ENCODE measurements around the gene CFAP299.

The CFAP299 gene

DNA sequence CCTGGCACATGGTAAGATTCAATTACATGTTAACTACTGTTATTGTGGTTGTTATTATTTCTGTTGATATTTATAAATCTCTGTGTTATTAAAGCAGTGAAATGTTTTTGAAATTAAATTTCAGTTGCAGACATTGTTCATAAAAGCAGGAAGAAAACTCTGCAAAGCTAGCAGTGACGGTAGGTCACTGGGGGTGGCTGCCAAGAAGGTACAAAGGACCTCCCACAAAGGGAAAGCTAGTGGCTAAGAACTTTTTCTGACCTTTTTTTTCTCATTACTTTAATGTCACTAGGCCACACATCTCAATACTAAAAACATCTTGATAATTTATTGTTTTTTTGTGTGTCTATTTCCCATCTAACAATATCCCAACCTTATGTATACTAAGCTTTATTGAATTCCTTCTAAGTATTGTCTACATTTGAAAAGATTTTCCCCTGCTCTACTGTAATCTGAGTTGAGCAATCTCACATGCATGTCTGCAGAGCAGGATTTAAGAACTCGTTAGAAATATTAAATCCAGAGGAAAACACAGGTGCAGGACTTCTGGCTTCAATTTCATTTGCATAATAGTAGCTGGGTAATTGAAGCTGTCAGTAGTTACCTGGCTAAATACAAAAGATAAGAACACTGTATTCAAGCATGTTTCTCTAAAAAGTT lies 197.3 kb downstream of the CFAP299 start:
- DNase-seq (ENCODE audit: low read depth) = no peak
- H3K4me3 ChIP-seq (ENCODE audit: control insufficient read depth, low read depth, low read length) = no peak overlapping the region
- TF ChIP-seq, protein P1, sequence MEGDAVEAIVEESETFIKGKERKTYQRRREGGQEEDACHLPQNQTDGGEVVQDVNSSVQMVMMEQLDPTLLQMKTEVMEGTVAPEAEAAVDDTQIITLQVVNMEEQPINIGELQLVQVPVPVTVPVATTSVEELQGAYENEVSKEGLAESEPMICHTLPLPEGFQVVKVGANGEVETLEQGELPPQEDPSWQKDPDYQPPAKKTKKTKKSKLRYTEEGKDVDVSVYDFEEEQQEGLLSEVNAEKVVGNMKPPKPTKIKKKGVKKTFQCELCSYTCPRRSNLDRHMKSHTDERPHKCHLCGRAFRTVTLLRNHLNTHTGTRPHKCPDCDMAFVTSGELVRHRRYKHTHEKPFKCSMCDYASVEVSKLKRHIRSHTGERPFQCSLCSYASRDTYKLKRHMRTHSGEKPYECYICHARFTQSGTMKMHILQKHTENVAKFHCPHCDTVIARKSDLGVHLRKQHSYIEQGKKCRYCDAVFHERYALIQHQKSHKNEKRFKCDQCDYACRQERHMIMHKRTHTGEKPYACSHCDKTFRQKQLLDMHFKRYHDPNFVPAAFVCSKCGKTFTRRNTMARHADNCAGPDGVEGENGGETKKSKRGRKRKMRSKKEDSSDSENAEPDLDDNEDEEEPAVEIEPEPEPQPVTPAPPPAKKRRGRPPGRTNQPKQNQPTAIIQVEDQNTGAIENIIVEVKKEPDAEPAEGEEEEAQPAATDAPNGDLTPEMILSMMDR (conservative IDR thresholded peaks at IDR 0.05; ENCODE audit: control insufficient read depth, insufficient read depth, low read depth, low read length) = no peak

DNA sequence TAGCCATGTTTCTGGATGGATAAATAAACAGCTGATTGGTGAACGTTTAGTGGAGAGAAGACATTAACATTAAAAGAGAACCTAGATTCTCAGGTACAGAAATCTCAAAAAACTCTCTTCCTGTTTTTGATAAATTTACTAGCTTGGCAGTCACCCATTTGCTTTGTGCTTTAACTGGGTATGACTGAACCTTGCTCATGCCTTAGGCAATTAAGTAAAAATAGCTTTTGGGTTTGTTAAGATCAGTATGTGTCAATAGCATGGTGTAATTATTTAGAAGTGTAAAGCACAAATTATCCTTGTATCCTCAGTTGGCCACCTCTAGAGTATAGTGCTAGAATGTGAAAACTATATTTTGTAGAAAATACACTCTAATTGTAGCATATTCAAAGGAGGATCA lies 200.0 kb downstream of the CFAP299 start:
- H3K4me3 ChIP-seq (ENCODE audit: control insufficient read depth, low read depth, low read length) = no peak overlapping the region
- TF ChIP-seq, protein P1 (conservative IDR thresholded peaks at IDR 0.05; ENCODE audit: control insufficient read depth, insufficient read depth, low read depth, low read length) = no peak
- DNase-seq (ENCODE audit: low read depth) = no peak

DNA sequence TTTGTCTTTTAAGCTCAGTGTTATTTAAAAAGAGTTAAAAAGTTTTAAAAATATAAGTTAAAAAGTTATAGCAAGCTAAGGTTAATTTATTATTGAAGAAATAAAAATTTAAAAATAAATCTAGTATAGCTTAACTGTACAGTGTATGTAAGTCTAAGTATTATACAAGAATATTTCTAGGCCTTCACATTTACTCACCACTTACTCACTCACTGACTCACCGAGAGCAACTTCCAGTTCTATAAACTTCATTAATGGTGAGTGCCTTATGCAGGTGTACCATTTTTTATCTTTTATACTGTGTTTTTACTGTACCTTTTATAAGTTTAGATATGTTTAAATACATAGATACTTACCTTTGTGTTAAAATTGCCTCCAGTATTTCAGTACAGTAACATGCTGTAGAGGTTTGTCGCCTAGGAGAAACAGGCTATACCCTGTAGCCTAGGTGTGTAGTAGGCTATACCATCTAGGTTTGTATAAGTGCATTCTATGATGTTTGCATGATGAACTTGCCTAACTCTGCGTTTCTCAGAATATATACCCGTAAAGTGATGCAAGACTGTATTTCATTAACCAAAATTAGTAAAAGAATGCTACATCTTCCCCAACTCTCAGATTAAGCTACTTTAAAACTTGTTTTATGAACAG lies 202.9 kb downstream of the CFAP299 start:
- peak; percentile 53 for DNase-seq (ENCODE audit: low read depth)
- H3K4me3 ChIP-seq (ENCODE audit: control insufficient read depth, low read depth, low read length) = no peak overlapping the region
- TF ChIP-seq, protein P1 (conservative IDR thresholded peaks at IDR 0.05; ENCODE audit: control insufficient read depth, insufficient read depth, low read depth, low read length) = no peak

DNA sequence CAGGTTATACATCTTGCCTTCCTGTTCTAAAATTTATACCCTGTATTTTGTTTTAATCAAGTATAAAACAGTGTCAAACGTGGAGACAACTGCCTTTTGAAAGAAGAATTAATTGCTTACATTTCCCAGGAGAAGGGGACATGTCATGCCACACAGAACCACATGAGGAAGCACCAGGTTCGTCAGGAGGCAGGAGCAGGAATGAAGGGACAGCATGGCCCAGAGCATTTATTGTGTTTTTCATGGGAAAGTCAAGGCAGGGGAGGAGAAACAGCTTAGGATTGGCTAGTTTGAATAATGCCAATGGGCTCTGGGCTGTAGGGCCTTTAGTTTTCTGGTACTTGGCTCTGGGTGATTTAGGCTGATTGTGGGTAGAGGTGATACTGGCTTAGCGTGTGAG lies 203.7 kb downstream of the CFAP299 start:
- TF ChIP-seq, protein P1 (conservative IDR thresholded peaks at IDR 0.05; ENCODE audit: control insufficient read depth, insufficient read depth, low read depth, low read length) = no peak
- DNase-seq (ENCODE audit: low read depth) = no peak
- no peak overlapping the region for H3K4me3 ChIP-seq (ENCODE audit: control insufficient read depth, low read depth, low read length)

DNA sequence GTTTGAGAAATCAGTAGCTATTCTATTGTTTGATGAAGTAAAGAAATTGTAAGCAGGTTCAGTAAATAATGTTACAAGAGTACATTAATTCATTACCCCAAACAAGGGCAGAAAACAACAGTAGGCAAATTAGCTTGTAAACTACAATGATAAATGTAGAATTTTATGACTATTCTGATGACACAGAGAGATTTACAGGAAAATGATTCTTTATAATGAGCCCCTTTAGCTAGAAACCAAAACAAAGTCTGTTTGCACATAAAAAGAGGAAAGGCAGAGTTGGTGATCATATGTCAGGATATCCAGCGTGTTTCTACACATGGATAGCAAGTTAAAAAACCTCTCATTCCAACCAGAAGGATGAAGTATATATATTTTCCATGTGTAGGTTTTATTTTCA lies 204.8 kb downstream of the CFAP299 start:
- TF ChIP-seq, protein P1 (conservative IDR thresholded peaks at IDR 0.05; ENCODE audit: control insufficient read depth, insufficient read depth, low read depth, low read length) = no peak
- no peak for DNase-seq (ENCODE audit: low read depth)
- H3K4me3 ChIP-seq (ENCODE audit: control insufficient read depth, low read depth, low read length) = no peak overlapping the region

DNA sequence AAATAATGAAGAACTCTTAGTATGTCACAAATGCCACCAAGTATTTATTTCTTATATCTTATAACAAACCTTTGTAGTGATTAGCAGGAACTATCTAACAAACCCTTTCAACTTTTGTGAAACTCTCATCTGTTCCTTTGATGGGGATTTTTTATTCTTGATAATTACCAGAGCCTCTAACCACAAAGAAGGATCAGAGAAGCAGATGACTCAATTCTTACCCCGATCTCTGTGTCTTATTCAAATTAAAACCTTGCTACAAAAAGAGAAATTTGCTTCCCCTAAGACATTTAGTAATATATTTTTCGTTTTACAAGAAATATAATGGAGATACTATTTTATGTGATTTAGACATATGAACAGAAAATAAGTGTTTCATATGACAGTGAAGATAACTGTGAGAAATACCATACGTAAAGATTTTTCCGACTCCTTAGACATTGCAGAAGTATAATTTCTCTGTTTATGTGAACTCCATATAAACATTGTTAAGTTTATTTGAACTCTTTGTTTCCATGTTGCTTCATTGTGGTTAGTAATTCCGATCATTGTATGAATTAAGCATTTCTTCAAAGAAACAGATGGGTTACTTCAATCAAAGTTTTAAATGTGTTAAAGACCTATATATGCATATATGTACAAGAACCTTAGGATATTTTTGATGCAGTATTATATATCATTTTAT lies 205.4 kb downstream of the CFAP299 start:
- no peak overlapping the region for H3K4me3 ChIP-seq (ENCODE audit: control insufficient read depth, low read depth, low read length)
- DNase-seq (ENCODE audit: low read depth) = peak; percentile 1
- TF ChIP-seq, protein P1 (conservative IDR thresholded peaks at IDR 0.05; ENCODE audit: control insufficient read depth, insufficient read depth, low read depth, low read length) = no peak

Measured in fibroblast of mammary gland (primary cell).